ENCODE data around the gene RNH1. TPM values are rescaled to one million over a fixed set of nuclear protein-coding genes. Genes with fewer than 3 reads are reported as not detected.

The RNH1 gene
- total and polyA plus RNA-seq, 2 experiments from 2014 or later: 623 to 751 TPM

DNA sequence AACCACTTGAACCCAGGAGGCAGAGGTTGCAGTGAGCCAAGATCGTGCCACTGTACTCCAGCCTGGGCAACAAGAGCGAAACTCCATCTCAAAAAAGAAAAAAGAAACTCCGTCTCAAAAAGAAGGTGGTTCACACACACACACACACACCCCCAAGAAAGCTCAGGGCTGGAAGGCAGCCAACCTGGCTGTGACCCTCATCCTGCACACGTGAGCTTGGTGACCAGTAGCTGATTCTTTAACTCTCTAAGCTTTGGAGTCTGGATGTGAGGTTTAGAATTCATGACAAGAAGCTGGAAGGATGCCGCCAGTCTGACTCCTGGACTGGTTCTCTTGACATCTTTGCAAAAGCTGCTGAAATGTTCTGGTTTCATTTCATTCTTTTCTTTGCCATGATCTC, 1.9 kb upstream of the RNH1 start:
- 83 to 87% methylated on average over 5 of the region's 5 CpGs for WGBS, 2 experiments (ENCODE audit: low coverage in 1 of 2, low lambda C conversion rate in 2 of 2, missing lambda C conversion rate in 2 of 2)
- Histone ChIP-seq H3K9me2 (ENCODE audit: insufficient read depth) (no peaks in the 10 kb centered on the region), H3K4me3 (no peak overlapping the region), H3K4me1 (ENCODE audit: insufficient read depth) (peaks cover 12% of the 10 kb centered on the region), H3K36me3 (ENCODE audit: low read depth) (peaks cover 13% of the 10 kb centered on the region; the same call in 1 of the 2 replicates), H4K20me1 (ENCODE audit: insufficient read depth) (no peaks in the 10 kb centered on the region), H3K9me3 (ENCODE audit: low read depth) (no peaks in the 10 kb centered on the region), H3K4me2 (ENCODE audit: unreplicated experiment) (no peak overlapping the region), H2AFZ (no peak overlapping the region), H3F3A (ENCODE audit: insufficient read depth) (peaks cover 12% of the 10 kb centered on the region), H3K27ac (no peak overlapping the region), H3K79me2 (ENCODE audit: insufficient read depth) (peaks cover 54% of the 10 kb centered on the region), H3K27me3 (replicated peaks; ENCODE audit: insufficient read depth) (no peaks in the 10 kb centered on the region), H3K9ac (no peak overlapping the region)
- DNase-seq: no peak
- TF ChIP-seq EZH2 (IDR thresholded peaks at IDR 0.05; ENCODE audit: insufficient read depth, poor library complexity, severe bottlenecking) (no peak), EZH2phosphoT487 (IDR thresholded peaks at IDR 0.05; ENCODE audit: insufficient read depth, low read depth) (no peak)
- in situ Hi-C loops (cut with MboI): no loop called here

DNA sequence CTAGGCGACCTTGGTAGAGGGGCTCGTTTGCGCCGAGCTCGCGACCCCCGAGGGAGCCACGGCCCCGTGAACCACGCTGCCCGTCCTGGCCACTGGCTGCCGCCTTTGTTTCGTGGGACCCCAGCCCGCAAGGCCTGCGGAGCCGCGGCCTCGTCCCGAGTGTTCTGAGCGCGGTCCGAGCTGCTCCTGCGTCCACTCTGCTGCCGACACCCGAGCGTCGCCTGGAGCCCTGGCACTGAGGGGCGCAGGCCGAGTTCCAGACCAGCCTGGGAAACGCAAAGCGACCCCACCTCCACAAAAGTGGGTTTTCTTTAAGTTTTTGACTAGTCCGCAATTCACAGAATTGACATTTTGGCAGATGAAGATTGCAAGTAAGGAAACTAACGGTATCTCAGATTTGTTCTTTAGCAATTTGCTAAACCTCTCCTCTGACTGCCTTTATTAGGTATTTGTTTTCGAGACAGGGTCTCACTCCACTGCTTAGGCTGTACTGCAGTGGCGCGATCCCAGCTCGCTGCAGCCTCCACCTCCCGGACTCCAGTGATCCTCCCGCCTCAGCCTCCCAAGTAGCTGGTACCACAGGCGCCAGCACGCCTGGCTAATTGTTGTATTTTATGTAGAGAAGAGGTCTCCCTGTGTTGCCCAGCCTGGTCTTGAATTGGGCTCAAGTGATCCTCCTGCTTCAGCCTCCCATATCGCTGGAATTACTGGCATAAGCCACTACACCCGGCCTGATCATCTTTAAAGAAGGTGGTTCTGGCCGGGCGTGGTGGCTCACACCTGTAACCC, 879 bp upstream of the RNH1 start:
- TF ChIP-seq EZH2 (IDR thresholded peaks at IDR 0.05; ENCODE audit: insufficient read depth, poor library complexity, severe bottlenecking) (no peak), EZH2phosphoT487 (IDR thresholded peaks at IDR 0.05; ENCODE audit: insufficient read depth, low read depth) (no peak)
- WGBS, 2 experiments (ENCODE audit: low coverage in 1 of 2, low lambda C conversion rate in 2 of 2, missing lambda C conversion rate in 2 of 2): 25 to 27% methylated on average over 45 of the region's 45 CpGs
- in situ Hi-C loops (cut with MboI): no loop called here

DNA sequence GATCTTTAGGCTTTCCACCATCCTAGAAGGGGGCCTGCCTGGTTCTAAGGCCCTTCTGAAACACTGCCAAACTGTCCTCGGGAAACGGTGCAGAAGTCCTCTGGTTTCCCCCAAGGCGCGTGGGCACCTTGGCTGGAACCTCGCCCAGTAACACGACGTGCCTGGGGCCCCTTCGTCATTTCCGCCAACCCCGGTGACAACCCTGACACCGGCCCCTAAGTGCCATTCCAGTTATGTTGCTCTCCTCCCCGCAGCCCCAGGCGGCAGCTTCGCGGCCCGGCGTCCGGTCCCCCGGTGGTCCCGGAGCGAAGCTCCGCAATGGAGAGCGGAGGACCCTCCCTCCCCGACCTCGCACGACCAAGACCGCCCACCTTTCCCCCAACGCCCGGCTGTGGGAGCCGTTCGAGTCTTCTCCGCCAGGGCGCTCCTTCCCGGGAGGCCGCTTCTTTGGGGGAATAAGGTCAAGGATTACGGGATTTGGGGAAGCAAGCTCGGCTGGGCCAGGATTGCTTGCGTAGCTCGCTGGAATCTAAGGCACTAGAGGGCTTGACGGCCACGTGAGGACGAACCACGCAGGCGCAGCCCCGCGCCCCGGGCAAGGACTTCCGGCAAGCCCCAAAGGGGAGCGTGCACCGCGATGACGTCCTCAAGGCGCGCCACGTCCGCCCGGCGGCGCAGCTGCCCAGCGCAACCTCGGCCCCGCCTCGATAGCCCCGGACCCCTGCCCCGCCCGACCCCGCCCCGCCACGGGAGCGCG, 626 bp downstream of the RNH1 start:
- peak overlapping the region; percentile 100 for H3K9ac ChIP-seq
- peak overlapping the region; percentile 98 for H3K4me2 ChIP-seq (ENCODE audit: unreplicated experiment)
- no peaks in the 10 kb centered on the region for H3K9me2 ChIP-seq (ENCODE audit: insufficient read depth)
- H4K20me1 ChIP-seq (ENCODE audit: insufficient read depth): no peaks in the 10 kb centered on the region
- DNase-seq: peak; percentile 98
- WGBS, 2 experiments (ENCODE audit: low coverage in 1 of 2, low lambda C conversion rate in 2 of 2, missing lambda C conversion rate in 2 of 2): 1% methylated on average over 44 to 60 of the region's 71 CpGs
- no peaks in the 10 kb centered on the region for H3K27me3 ChIP-seq (replicated peaks; ENCODE audit: insufficient read depth)
- peaks cover 17% of the 10 kb centered on the region for H3K4me1 ChIP-seq (ENCODE audit: insufficient read depth)
- TF ChIP-seq EZH2 (IDR thresholded peaks at IDR 0.05; ENCODE audit: insufficient read depth, poor library complexity, severe bottlenecking) (no peak), EZH2phosphoT487 (IDR thresholded peaks at IDR 0.05; ENCODE audit: insufficient read depth, low read depth) (no peak)
- in situ Hi-C loops (cut with MboI): no loop called here
- H3K27ac ChIP-seq: peak overlapping the region; percentile 100
- peak overlapping the region; percentile 96 for H3K4me3 ChIP-seq
- no peaks in the 10 kb centered on the region for H3K9me3 ChIP-seq (ENCODE audit: low read depth)
- no peak overlapping the region for H2AFZ ChIP-seq
- H3F3A ChIP-seq (ENCODE audit: insufficient read depth): peaks cover 12% of the 10 kb centered on the region
- H3K36me3 ChIP-seq (ENCODE audit: low read depth): 0 out of 2 replicates have a peak, but pooled peaks cover 10% of the 10 kb centered on the region
- H3K79me2 ChIP-seq (ENCODE audit: insufficient read depth): peaks cover 72% of the 10 kb centered on the region

More for the DNA sequence above, 879 bp upstream of the RNH1 start:
- DNase-seq: peak; percentile 64
- H3K36me3 ChIP-seq (ENCODE audit: low read depth): peaks cover 10% of the 10 kb centered on the region; the same call in 1 of the 2 replicates
- peak overlapping the region; percentile 100 for H3K27ac ChIP-seq
- H2AFZ ChIP-seq: peak overlapping the region; percentile 41; the same call in 1 of the 2 replicates
- peaks cover 12% of the 10 kb centered on the region for H3K4me1 ChIP-seq (ENCODE audit: insufficient read depth)
- H3K9me2 ChIP-seq (ENCODE audit: insufficient read depth): no peaks in the 10 kb centered on the region
- H3F3A ChIP-seq (ENCODE audit: insufficient read depth): peaks cover 12% of the 10 kb centered on the region
- peaks cover 57% of the 10 kb centered on the region for H3K79me2 ChIP-seq (ENCODE audit: insufficient read depth)
- no peaks in the 10 kb centered on the region for H4K20me1 ChIP-seq (ENCODE audit: insufficient read depth)
- H3K4me2 ChIP-seq (ENCODE audit: unreplicated experiment): peak overlapping the region; percentile 91
- H3K9ac ChIP-seq: peak overlapping the region; percentile 100
- H3K9me3 ChIP-seq (ENCODE audit: low read depth): no peaks in the 10 kb centered on the region
- H3K4me3 ChIP-seq: peak overlapping the region; percentile 80
- no peaks in the 10 kb centered on the region for H3K27me3 ChIP-seq (replicated peaks; ENCODE audit: insufficient read depth)

DNA sequence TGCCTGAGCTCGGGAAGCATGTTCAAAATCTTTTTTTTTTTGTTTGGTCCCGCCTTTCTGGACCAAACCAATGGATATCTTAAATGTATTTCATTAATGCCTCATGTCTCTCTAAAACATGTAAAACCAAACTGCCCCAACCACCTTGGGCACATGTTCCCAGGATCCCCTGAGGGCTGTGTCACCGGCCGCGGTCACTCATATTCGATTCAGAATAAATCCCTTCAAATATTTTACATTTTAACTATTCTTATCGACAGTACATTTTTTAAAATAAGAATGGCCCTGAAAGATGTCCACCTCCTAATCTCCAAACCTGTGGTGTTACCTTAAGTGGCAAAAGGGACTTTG, 2.1 kb downstream of the RNH1 start:
- no peaks in the 10 kb centered on the region for H4K20me1 ChIP-seq (ENCODE audit: insufficient read depth)
- no peak for TF ChIP-seq EZH2phosphoT487 (IDR thresholded peaks at IDR 0.05; ENCODE audit: insufficient read depth, low read depth)
- no peak for TF ChIP-seq EZH2 (IDR thresholded peaks at IDR 0.05; ENCODE audit: insufficient read depth, poor library complexity, severe bottlenecking)
- H3K4me2 ChIP-seq (ENCODE audit: unreplicated experiment): peak overlapping the region; percentile 98
- peaks cover 16% of the 10 kb centered on the region; the same call in 1 of the 2 replicates for H3K36me3 ChIP-seq (ENCODE audit: low read depth)
- DNase-seq: no peak
- H3K9ac ChIP-seq: peak overlapping the region; percentile 100
- no peaks in the 10 kb centered on the region for H3K9me3 ChIP-seq (ENCODE audit: low read depth)
- peaks cover 79% of the 10 kb centered on the region for H3K79me2 ChIP-seq (ENCODE audit: insufficient read depth)
- H2AFZ ChIP-seq: no peak overlapping the region
- WGBS, 2 experiments (ENCODE audit: low coverage in 1 of 2, low lambda C conversion rate in 2 of 2, missing lambda C conversion rate in 2 of 2): 45 to 47% methylated on average over 7 of the region's 7 CpGs
- H3K4me1 ChIP-seq (ENCODE audit: insufficient read depth): peaks cover 17% of the 10 kb centered on the region
- H3F3A ChIP-seq (ENCODE audit: insufficient read depth): peaks cover 12% of the 10 kb centered on the region
- in situ Hi-C loops (cut with MboI): no loop called here
- H3K4me3 ChIP-seq: peak overlapping the region; percentile 96
- no peaks in the 10 kb centered on the region for H3K9me2 ChIP-seq (ENCODE audit: insufficient read depth)
- H3K27ac ChIP-seq: peak overlapping the region; percentile 100
- no peaks in the 10 kb centered on the region for H3K27me3 ChIP-seq (replicated peaks; ENCODE audit: insufficient read depth)
